Measurements from ENCODE around the gene THBS1.

Gene THBS1

GRCh38 chr15:39598186-39598850 lies 17.4 kb downstream of the THBS1 start:
- peak; percentile 8; the same call in 2 of the 3 replicates for ATAC-seq
- no peak for TF ChIP-seq ZNF70 (CRISPR knock-in tag; IDR thresholded peaks at IDR 0.05)
- no peak for TF ChIP-seq RARB (CRISPR knock-in tag; IDR thresholded peaks at IDR 0.05)
- no peak for TF ChIP-seq ARNTL (CRISPR knock-in tag; IDR thresholded peaks at IDR 0.05; ENCODE audit: borderline replicate concordance, low read depth)
- no peak for TF ChIP-seq CSDC2 (CRISPR knock-in tag; IDR thresholded peaks at IDR 0.05)
- no peak for TF ChIP-seq ZNF8 (CRISPR knock-in tag; IDR thresholded peaks at IDR 0.05)
- TF ChIP-seq, protein P1, sequence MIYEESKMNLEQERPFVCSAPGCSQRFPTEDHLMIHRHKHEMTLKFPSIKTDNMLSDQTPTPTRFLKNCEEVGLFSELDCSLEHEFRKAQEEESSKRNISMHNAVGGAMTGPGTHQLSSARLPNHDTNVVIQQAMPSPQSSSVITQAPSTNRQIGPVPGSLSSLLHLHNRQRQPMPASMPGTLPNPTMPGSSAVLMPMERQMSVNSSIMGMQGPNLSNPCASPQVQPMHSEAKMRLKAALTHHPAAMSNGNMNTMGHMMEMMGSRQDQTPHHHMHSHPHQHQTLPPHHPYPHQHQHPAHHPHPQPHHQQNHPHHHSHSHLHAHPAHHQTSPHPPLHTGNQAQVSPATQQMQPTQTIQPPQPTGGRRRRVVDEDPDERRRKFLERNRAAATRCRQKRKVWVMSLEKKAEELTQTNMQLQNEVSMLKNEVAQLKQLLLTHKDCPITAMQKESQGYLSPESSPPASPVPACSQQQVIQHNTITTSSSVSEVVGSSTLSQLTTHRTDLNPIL (CRISPR knock-in tag; IDR thresholded peaks at IDR 0.05; ENCODE audit: low read depth), result no peak
- no peak for TF ChIP-seq SNAI2 (CRISPR knock-in tag; IDR thresholded peaks at IDR 0.05)
- TF ChIP-seq, protein P2, sequence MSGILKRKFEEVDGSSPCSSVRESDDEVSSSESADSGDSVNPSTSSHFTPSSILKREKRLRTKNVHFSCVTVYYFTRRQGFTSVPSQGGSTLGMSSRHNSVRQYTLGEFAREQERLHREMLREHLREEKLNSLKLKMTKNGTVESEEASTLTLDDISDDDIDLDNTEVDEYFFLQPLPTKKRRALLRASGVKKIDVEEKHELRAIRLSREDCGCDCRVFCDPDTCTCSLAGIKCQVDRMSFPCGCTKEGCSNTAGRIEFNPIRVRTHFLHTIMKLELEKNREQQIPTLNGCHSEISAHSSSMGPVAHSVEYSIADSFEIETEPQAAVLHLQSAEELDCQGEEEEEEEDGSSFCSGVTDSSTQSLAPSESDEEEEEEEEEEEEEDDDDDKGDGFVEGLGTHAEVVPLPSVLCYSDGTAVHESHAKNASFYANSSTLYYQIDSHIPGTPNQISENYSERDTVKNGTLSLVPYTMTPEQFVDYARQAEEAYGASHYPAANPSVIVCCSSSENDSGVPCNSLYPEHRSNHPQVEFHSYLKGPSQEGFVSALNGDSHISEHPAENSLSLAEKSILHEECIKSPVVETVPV (CRISPR knock-in tag; IDR thresholded peaks at IDR 0.05), result no peak
- no peak for TF ChIP-seq ZC3H10 (CRISPR knock-in tag; IDR thresholded peaks at IDR 0.05)
- TF ChIP-seq TCF4 (CRISPR knock-in tag; IDR thresholded peaks at IDR 0.05; ENCODE audit: borderline replicate concordance), result no peak
- TF ChIP-seq BACH2 (CRISPR knock-in tag; IDR thresholded peaks at IDR 0.05; ENCODE audit: borderline replicate concordance), result no peak
- no peak for TF ChIP-seq ZNF565 (CRISPR knock-in tag; conservative IDR thresholded peaks at IDR 0.05; ENCODE audit: low read depth)
- TF ChIP-seq, protein P3, sequence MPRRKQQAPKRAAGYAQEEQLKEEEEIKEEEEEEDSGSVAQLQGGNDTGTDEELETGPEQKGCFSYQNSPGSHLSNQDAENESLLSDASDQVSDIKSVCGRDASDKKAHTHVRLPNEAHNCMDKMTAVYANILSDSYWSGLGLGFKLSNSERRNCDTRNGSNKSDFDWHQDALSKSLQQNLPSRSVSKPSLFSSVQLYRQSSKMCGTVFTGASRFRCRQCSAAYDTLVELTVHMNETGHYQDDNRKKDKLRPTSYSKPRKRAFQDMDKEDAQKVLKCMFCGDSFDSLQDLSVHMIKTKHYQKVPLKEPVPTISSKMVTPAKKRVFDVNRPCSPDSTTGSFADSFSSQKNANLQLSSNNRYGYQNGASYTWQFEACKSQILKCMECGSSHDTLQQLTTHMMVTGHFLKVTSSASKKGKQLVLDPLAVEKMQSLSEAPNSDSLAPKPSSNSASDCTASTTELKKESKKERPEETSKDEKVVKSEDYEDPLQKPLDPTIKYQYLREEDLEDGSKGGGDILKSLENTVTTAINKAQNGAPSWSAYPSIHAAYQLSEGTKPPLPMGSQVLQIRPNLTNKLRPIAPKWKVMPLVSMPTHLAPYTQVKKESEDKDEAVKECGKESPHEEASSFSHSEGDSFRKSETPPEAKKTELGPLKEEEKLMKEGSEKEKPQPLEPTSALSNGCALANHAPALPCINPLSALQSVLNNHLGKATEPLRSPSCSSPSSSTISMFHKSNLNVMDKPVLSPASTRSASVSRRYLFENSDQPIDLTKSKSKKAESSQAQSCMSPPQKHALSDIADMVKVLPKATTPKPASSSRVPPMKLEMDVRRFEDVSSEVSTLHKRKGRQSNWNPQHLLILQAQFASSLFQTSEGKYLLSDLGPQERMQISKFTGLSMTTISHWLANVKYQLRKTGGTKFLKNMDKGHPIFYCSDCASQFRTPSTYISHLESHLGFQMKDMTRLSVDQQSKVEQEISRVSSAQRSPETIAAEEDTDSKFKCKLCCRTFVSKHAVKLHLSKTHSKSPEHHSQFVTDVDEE (CRISPR knock-in tag; IDR thresholded peaks at IDR 0.05), result no peak

DNA sequence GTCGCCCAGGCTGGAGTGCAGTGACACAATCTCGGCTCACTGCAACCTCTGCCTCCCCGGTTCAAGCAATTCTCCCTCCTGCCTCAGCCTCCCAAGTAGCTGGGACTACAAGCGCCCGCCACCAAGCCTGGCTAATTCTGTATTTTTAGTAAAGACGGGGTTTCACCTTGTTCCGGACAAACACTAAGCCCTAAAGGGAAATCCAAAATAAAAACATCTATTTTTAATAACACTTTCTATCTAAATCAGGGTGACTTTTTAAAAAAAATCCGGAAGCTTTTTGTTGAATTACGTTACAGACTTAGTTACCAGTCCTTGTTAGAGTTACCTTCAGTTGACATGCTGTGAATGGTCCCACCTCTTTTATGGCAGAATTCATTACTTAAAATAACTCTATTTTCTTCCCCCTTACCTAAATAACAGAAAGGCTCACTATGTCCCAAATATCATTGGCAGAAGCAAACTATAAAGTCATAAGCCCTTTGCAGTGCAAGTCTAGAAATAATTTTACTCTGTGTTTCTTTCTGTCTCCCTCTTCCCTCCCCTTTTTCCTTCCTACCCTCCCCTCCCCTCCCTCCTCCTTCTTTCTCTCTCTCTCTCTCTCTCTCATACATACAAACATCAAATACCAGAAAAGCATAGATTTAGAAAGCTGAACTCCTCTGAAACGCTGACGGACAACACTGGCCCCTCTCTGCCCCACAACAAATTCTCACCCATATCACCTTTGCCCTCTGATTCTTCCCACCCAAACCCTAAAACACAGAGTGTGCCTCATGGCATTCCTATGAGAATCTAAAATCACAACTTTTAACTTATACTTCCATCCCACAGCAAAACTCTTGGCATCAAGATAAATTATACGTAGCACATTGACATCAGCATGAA lies 18.3 kb downstream of the THBS1 start:
- ATAC-seq, result peak; percentile 8
- TF ChIP-seq ZNF8 (CRISPR knock-in tag; IDR thresholded peaks at IDR 0.05) (no peak), PATZ1 (CRISPR knock-in tag; IDR thresholded peaks at IDR 0.05; ENCODE audit: borderline replicate concordance) (no peak), ZNF70 (CRISPR knock-in tag; IDR thresholded peaks at IDR 0.05) (no peak), ARNTL (CRISPR knock-in tag; IDR thresholded peaks at IDR 0.05; ENCODE audit: borderline replicate concordance, low read depth) (no peak), TCF4 (CRISPR knock-in tag; IDR thresholded peaks at IDR 0.05; ENCODE audit: borderline replicate concordance) (no peak), OSR1 (CRISPR knock-in tag; IDR thresholded peaks at IDR 0.05) (no peak), ZFP3 (CRISPR knock-in tag; IDR thresholded peaks at IDR 0.05) (no peak), SNAI2 (CRISPR knock-in tag; IDR thresholded peaks at IDR 0.05) (no peak), PPARA (CRISPR knock-in tag; IDR thresholded peaks at IDR 0.05; ENCODE audit: borderline replicate concordance) (no peak), ISL1 (CRISPR knock-in tag; IDR thresholded peaks at IDR 0.05) (no peak)
- TF ChIP-seq, protein P1 (CRISPR knock-in tag; IDR thresholded peaks at IDR 0.05; ENCODE audit: low read depth), result no peak

- peak; percentile 29 for ATAC-seq
- TF ChIP-seq, protein P3 (CRISPR knock-in tag; IDR thresholded peaks at IDR 0.05), result no peak
- TF ChIP-seq ZFP3 (CRISPR knock-in tag; IDR thresholded peaks at IDR 0.05) (no peak), GLIS3 (CRISPR knock-in tag; IDR thresholded peaks at IDR 0.05) (no peak), ZNF8 (CRISPR knock-in tag; IDR thresholded peaks at IDR 0.05) (no peak), ISL1 (CRISPR knock-in tag; IDR thresholded peaks at IDR 0.05) (no peak), PPARA (CRISPR knock-in tag; IDR thresholded peaks at IDR 0.05; ENCODE audit: borderline replicate concordance) (no peak), ZFP30 (CRISPR knock-in tag; IDR thresholded peaks at IDR 0.05) (no peak), TOX (CRISPR knock-in tag; IDR thresholded peaks at IDR 0.05; ENCODE audit: borderline replicate concordance) (no peak)
- TF ChIP-seq, protein P1 (CRISPR knock-in tag; IDR thresholded peaks at IDR 0.05; ENCODE audit: low read depth), result no peak
Observed at GRCh38 chr15:39599871-39600270, 19.0 kb downstream of the THBS1 start.

Data from SK-N-SH treated with all-trans-retinoic acid at 6 μM for 48 hours (cell line).